Measurements from ENCODE around the gene OR14A2.

DNA sequence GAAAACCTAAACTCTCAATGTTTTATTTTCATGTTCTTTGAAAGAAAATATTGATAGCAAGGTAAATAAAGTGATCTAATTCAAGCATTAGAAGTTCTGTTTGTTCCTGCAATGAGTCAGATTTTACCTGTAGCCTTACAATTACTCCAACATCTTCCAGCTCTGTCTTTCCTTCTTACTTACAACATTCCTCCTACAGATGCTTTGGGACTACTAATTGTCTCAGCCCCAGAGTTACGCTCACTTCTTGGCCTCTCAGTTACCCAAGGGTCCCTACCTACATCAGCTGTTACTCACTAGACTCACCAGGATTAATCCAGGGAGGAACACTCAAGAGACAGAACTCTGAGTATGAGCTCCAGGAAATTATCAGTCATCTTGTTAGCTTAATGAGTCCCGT is 49.6 kb upstream of the OR14A2 start:
- TF ChIP-seq SIN3A (IDR thresholded peaks at IDR 0.05; ENCODE audit: borderline replicate concordance, insufficient read depth, low read depth, low read length) (no peak), POLR2AphosphoS5 (IDR thresholded peaks at IDR 0.05; ENCODE audit: low read depth, low read length) (no peak)
- TF ChIP-seq, protein P1, sequence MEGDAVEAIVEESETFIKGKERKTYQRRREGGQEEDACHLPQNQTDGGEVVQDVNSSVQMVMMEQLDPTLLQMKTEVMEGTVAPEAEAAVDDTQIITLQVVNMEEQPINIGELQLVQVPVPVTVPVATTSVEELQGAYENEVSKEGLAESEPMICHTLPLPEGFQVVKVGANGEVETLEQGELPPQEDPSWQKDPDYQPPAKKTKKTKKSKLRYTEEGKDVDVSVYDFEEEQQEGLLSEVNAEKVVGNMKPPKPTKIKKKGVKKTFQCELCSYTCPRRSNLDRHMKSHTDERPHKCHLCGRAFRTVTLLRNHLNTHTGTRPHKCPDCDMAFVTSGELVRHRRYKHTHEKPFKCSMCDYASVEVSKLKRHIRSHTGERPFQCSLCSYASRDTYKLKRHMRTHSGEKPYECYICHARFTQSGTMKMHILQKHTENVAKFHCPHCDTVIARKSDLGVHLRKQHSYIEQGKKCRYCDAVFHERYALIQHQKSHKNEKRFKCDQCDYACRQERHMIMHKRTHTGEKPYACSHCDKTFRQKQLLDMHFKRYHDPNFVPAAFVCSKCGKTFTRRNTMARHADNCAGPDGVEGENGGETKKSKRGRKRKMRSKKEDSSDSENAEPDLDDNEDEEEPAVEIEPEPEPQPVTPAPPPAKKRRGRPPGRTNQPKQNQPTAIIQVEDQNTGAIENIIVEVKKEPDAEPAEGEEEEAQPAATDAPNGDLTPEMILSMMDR (IDR thresholded peaks at IDR 0.05) = no peak
